Tongue (tissue), 2 donors: ENCODE measurements around the gene GALNT14. TPM values are rescaled to one million over a fixed set of nuclear protein-coding genes. Genes with fewer than 3 reads are reported as not detected.
A peak's percentile ranks its signal among the peaks of the same experiment; 100 is the strongest.

Experiments
- DNase-seq: peaks from one replicate; pipeline ENCODE4 v3.0.0-alpha.2; 2015
- total RNA-seq: library from RNA; depleted of rRNA; stranded (reverse); fragments of >200 nt; gene quantifications from one replicate; pipeline ENCODE4 v1.2.3, GENCODE V29; 2014

Gene GALNT14
- total RNA-seq, 1 donor from 2014 or later, result 5.6 TPM

GRCh38 chr2:30974092-30974491 is 164.1 kb downstream of the GALNT14 start:
- no peak for DNase-seq

DNA sequence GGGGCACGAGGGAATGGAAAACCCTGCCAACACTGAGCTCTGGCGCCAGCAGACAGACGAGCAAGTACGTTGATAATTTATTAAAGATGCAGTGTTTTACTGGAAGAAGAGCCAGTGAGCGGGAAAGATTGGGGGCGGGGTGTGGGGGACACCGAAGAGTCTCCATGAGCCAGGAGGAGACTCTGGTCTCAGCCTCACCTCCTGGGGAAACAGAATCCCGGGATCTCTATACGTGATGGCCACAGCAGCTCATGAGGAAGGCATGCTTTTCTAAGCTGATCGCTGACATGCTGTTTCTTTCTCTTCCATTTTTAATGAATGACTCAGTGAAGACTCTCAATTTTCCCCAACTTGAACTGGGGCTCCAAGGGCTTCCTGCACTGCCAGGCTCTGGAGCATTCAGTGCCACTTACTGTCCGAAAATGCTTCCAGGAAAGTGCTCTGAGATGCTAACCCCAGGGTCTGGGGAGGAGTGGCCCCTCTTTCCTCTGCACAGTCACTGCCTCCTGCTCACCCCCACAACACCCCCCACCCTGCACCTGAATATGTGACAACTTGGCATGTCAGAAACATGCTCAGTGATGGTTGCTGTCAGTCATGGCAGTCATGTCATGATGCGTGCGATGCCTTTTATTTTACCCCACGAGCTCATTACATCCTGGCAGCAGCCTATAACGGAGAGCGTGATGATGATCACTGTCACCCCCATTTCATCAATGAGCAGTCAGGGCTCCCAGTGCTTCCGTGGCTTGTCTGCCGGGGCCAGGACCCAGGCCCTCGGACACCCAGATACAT is 166.8 kb downstream of the GALNT14 start:
- DNase-seq, result no peak

DNA sequence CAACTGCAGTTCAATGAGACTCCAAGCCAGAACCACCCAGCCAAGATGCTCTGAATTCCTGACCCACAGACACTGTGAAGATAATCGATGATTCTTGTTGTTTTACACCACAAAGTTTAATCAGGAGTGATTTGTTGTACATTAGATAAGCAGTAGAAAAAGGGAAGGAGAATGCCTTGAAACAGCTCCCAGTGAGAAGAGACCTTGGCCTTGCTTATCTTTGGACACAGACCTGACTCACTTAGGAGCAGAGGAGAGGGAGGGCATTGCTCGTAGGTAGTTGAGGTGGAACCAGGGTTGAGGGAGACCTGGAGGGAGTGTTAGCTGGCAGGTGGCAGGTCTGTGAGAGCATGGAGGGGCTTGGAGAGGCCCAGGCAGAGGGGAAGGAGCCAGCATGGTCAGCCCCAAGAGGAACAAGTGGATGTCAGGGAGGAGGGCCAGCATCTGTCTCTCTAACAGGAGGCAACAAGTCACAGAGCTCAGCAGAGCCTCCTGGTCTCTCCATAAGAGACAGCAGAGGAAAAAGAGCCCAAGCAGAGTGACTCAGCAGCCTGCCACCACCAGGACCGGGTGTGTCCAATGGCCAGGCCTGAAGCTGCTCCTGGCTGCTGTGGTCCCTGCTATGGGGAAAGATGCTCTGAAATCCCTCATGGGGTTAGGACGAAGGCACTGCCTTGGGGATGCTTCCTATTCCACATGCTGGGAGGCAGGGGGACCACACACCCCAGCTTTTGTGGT is 169.4 kb downstream of the GALNT14 start:
- no peak for DNase-seq

GRCh38 chr2:30966786-30967185 is 171.5 kb downstream of the GALNT14 start:
- DNase-seq, result no peak

- DNase-seq, result no peak
Measured at GRCh38 chr2:30965022-30965531, 173.2 kb downstream of the GALNT14 start.

- no peak for DNase-seq
Measured at GRCh38 chr2:30964334-30965005, 173.8 kb downstream of the GALNT14 start.

DNA sequence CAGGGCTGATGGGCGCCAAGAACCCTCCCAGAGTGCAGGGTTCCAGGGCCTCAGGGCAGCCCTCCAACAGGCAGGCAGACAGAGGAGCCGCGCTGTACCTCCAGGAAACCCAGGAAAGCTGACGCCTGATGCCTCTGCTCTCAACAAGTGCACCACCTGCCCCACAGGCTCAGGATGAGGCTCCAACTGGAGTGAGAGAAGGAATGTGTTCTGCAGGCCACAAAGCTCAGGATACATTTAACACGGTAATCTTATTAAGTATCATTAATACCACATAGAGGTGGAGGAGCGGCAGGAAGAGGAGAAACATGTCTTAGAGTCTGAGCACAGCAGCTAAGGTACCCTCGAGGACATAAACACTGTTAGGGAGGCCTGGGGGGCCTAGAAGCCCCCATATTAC is 175.1 kb downstream of the GALNT14 start:
- no peak for DNase-seq

DNA sequence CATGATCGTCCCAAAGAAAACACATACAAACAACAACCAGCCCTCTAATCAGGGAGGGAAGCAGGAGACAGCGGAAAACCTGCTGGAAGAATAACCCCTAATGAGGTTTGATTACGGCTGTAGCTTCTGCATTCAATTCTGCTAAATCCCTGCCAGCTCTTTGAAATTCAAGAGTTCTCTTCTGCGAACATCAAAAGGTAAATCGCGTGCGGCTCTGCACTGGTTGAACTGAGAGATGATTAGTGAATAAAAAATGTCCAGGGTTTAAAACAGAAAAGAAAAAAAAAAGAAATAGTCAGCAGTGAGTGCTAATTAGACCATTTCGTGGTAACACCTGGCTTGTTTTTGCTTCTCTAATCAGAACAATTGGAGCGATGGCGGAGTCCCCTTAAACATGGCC is 178.0 kb downstream of the GALNT14 start:
- no peak for DNase-seq

DNA sequence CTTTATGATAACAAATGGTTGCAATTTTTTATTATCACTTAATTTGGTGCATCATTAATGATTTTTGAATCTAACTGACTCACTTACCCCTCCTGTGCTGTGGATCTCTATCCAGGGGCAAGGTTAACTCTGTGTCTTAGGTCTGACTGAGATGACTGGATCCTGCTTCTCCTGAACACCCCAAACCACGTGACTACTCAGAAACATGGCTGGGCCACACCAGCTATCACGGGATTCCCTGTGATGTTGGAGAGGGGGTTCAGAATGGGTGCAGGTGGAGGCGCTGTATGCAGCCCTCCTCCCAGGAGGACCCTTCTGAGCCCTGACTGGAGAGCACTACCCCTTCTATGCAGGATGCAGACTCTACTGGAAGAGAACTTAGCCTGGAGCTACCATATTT is 178.6 kb downstream of the GALNT14 start:
- no peak for DNase-seq

DNA sequence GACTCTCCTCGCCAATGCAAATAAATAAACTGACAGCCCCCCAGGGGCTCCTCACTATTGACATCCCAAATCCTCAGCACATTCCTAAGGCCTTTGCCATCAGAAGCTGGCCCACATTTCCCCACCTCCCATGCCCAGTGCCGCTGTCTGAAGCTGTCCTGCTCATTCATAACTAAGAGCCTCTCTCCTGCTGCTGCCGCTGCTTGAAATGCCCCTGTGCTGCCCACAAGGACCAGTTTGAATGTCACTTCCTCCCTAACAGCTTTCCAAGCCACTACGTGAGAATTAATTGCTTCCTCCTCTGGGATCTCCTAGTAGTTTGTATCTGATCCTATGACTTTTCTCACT is 179.3 kb downstream of the GALNT14 start:
- no peak for DNase-seq

GRCh38 chr2:30958193-30958917 is 179.9 kb downstream of the GALNT14 start:
- no peak for DNase-seq

GRCh38 chr2:30957591-30957990 is 180.6 kb downstream of the GALNT14 start:
- DNase-seq, result no peak

DNA sequence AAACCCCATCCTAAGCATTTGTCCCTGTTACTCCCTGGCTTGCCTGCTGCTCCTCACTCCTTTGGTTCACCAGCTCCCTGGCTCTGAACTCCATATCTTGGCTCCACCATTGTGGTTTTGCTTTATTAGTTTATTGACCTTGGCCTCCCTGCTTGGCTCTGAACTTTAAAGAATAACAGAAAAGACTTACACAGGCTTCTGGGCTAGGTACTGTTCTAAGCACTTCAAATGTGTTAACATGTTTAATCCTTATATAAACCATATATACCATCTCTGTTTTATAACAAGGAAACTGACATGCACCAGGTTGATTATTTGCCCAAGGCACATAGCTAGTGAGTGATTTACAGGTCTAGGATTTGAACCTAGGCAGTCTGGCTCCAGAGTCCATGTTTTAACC is 181.2 kb downstream of the GALNT14 start:
- DNase-seq, result peak; percentile 30

DNA sequence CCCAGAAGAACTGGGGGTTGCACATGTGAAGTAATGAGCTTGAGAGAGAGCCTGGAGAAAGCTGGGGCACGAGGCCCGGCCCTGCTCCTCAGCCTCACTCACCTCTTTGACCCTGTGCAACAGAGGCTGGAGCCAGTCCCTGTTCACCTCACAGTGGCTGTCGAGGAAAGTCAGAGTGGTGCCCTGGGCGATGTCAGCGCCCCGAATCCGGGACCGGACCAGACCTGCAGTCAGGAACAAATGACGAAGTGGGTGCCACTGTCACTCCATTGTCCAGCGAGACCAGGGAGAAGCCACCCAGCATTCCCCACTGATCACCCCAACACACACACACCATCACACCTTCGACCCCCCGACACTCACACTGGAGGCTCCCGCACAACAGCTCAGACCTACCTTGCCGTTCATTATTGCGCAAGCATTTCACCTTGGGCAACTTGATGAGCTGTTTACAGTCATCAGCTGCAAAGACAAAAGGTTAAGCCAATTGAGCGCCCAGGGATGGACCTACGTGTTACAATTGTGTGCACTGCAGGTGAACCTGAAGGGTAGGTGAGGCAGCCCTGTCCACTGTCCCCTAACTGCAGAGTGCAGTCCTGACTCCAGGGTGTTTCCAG is 182.6 kb downstream of the GALNT14 start:
- no peak for DNase-seq

DNA sequence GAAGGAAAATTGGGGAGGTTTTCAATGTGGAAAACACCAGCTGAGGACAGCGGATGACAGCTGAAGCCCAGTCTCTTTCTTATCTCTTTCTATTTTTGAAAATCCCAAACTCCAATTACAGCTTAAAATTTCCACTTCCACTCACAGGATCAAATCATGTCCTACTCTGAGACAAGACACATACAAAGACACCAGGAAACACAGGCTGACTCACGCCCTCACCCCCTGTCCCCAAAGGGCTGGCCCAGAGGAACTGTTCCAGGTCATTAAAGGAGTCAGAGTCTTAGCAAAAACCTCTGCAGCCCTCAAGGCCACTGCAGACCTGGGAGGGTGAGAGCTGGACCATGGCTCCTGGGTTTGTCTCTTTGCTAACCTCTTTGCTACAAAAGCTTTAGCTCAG is 187.9 kb downstream of the GALNT14 start:
- DNase-seq, result no peak

DNA sequence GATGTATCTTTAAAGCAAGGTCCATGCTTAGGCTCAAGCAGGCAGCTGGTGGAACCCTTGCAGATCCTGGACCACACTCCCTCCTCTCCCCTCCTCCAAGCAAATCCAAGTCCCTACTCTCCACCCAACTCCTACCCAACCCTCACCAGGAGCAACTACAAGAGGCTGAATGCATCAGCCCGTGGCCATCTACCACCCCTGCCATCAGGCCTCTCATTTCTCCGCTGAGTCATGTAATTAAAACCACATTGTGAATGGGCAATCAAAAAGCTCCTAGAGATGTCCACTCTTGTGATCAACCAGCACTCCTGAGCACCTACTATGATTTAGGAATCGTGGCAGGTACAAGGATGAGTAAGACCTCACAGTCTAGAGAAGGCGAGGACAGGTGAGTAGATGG is 188.8 kb downstream of the GALNT14 start:
- no peak for DNase-seq

DNA sequence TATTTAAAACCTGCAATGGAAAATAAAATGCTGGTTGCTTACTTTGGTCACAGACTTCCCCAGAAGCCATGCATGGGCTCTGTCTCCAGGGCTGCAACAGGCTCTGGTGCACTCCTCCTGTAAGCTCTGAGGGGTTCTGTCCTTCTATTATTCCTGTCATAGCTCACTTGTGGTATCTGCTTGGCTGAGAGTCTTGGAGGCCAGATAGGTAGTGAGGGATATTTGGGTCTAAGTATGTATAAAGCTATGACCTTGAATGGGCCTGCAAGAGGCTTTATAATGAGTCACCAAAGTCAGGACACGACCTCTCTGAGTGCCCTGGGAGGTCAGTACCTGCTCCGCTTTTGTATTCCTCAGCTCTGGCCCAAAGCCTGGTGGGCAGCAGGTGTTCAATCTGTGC is 189.4 kb downstream of the GALNT14 start:
- DNase-seq, result no peak

GRCh38 chr2:30948130-30948529 is 190.1 kb downstream of the GALNT14 start:
- no peak for DNase-seq

- no peak for DNase-seq
Measured at GRCh38 chr2:30947686-30948085, 190.6 kb downstream of the GALNT14 start.

GRCh38 chr2:30942419-30942818 is 195.8 kb downstream of the GALNT14 start:
- no peak for DNase-seq

- no peak for DNase-seq
Measured at GRCh38 chr2:30940839-30941238, 197.4 kb downstream of the GALNT14 start.

GRCh38 chr2:30939364-30939763 is 198.9 kb downstream of the GALNT14 start:
- DNase-seq, result no peak
